Stomach smooth muscle (tissue), 2 donors: Measurements from ENCODE around the gene PPP1R3C.

Experiments
- H3K27ac ChIP-seq: one replicate; pipeline ENCODE4 v1.7.0; 2013; ENCODE audit warnings: mild to moderate bottlenecking, low read length, inconsistent platforms
- H3K27me3 ChIP-seq, 2 donors: one replicate each; pipeline ENCODE4 v1.7.0; 2013; ENCODE audit warnings: low read length in 2 of 2; ENCODE audit not compliant: insufficient read depth in 2 of 2, control insufficient read depth in 1 of 2
- H3K36me3 ChIP-seq, 2 donors: one replicate each; pipeline ENCODE4 v1.7.0; 2013; ENCODE audit warnings: low read length in 2 of 2; ENCODE audit not compliant: control insufficient read depth in 2 of 2, insufficient read depth in 2 of 2
- H3K4me1 ChIP-seq: one replicate; pipeline ENCODE4 v1.7.0; 2013; ENCODE audit warnings: low read length; ENCODE audit not compliant: control insufficient read depth, insufficient read depth
- H3K4me3 ChIP-seq, 2 donors: one replicate each; pipeline ENCODE4 v1.7.0; 2013; ENCODE audit warnings: low read length in 2 of 2
- H3K9ac ChIP-seq, 2 donors: one replicate each; pipeline ENCODE4 v1.7.0; 2013; ENCODE audit warnings: low read length in 2 of 2, mild to moderate bottlenecking in 1 of 2
- H3K9me3 ChIP-seq, 2 donors: one replicate each; pipeline ENCODE4 v1.7.0; 2013; ENCODE audit warnings: low read length in 2 of 2; ENCODE audit not compliant: control insufficient read depth in 2 of 2
- donor health status: healthy.
- donor health status: Pancreatic carcinoma.

Gene PPP1R3C

GRCh38 chr10:91589658-91590035 is 43.2 kb downstream of the PPP1R3C start:
- Histone ChIP-seq H3K9me3 (no peaks in the 10 kb centered on the region), H3K27ac (peak overlapping the region; percentile 89), H3K27me3 (no peaks in the 10 kb centered on the region), H3K4me3 (peak overlapping the region in 1 of 2 donors; percentile 35), H3K9ac (peak overlapping the region in 1 of 2 donors; percentile 40), H3K4me1 (peaks cover 76% of the 10 kb centered on the region), H3K36me3 (no peaks in the 10 kb centered on the region)

GRCh38 chr10:91589015-91589657 is 43.7 kb downstream of the PPP1R3C start:
- no peaks in the 10 kb centered on the region for H3K36me3 ChIP-seq
- H3K4me3 ChIP-seq = peak overlapping the region in 1 of 2 donors; percentile 35
- peak overlapping the region in 1 of 2 donors; percentile 40 for H3K9ac ChIP-seq
- no peaks in the 10 kb centered on the region for H3K27me3 ChIP-seq
- H3K4me1 ChIP-seq = peaks cover 71% of the 10 kb centered on the region
- no peaks in the 10 kb centered on the region for H3K9me3 ChIP-seq
- peak overlapping the region; percentile 89 for H3K27ac ChIP-seq

GRCh38 chr10:91587710-91588638 is 44.9 kb downstream of the PPP1R3C start:
- Histone ChIP-seq H3K36me3 (no peaks in the 10 kb centered on the region), H3K9ac (peak overlapping the region; percentile 13 to 25), H3K27ac (peak overlapping the region; percentile 89), H3K27me3 (no peaks in the 10 kb centered on the region), H3K4me1 (peaks cover 60% of the 10 kb centered on the region), H3K9me3 (no peaks in the 10 kb centered on the region), H3K4me3 (peak overlapping the region; percentile 12 to 40)

GRCh38 chr10:91582153-91582554 is 50.7 kb downstream of the PPP1R3C start:
- Histone ChIP-seq H3K27ac (peak overlapping the region; percentile 58), H3K36me3 (no peaks in the 10 kb centered on the region), H3K9me3 (no peaks in the 10 kb centered on the region), H3K27me3 (no peaks in the 10 kb centered on the region), H3K9ac (no peak overlapping the region), H3K4me3 (no peak overlapping the region), H3K4me1 (peaks cover 23% of the 10 kb centered on the region)

- Histone ChIP-seq H3K9me3 (no peaks in the 10 kb centered on the region), H3K9ac (no peak overlapping the region), H3K27ac (peak overlapping the region; percentile 37), H3K27me3 (no peaks in the 10 kb centered on the region), H3K4me1 (peaks cover 34% of the 10 kb centered on the region), H3K4me3 (no peak overlapping the region), H3K36me3 (no peaks in the 10 kb centered on the region)
These were observed 53.4 kb downstream of the PPP1R3C start for GRCh38 chr10:91579329-91579985.
